Mucosa of stomach (tissue), 1 donor: Measurements from ENCODE around the gene CPNE4.

Experiments used
- H3K27me3 ChIP-seq: one replicate; pipeline ENCODE4 v1.7.0; 2013; ENCODE audit warnings: mild to moderate bottlenecking, low read length; ENCODE audit not compliant: control insufficient read depth, insufficient read depth
- H3K36me3 ChIP-seq: one replicate; pipeline ENCODE4 v1.7.0; 2013; ENCODE audit warnings: low read length; ENCODE audit not compliant: control insufficient read depth, insufficient read depth
- H3K4me1 ChIP-seq: one replicate; pipeline ENCODE4 v1.7.0; 2013; ENCODE audit warnings: mild to moderate bottlenecking, low read length; ENCODE audit not compliant: control insufficient read depth, insufficient read depth
- H3K4me3 ChIP-seq: one replicate; pipeline ENCODE4 v1.7.0; 2013; ENCODE audit warnings: low read length
- H3K9ac ChIP-seq: one replicate; pipeline ENCODE4 v1.7.0; 2013; ENCODE audit warnings: mild to moderate bottlenecking, low read length, moderate library complexity
- H3K9me3 ChIP-seq: one replicate; pipeline ENCODE4 v1.7.0; 2013; ENCODE audit warnings: mild to moderate bottlenecking, low read length, moderate library complexity; ENCODE audit not compliant: control insufficient read depth
- donor health status: Pancreatic carcinoma.

CPNE4 gene

DNA sequence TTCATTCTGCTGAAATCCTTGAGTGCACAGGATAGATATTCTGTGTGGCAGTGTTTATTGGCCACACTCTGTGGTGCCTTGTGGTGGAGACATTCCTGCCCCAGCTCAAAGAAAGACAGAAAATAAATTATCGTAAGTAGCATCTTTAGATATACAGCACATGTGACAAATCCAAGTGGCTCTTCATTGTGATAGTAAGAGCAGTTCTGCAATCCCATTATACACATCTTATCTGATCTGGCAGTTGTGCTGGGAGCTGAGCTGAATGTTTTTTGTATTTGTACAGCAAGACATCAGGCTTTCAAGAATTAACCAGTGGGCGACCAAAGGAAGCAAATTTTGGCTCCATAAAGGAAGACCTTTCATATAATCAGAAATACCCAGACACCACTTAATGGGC lies 296.7 kb downstream of the CPNE4 start:
- H3K4me1 ChIP-seq, result no peaks in the 10 kb centered on the region
- no peak overlapping the region for H3K4me3 ChIP-seq
- no peaks in the 10 kb centered on the region for H3K36me3 ChIP-seq
- no peaks in the 10 kb centered on the region for H3K9me3 ChIP-seq
- no peak overlapping the region for H3K9ac ChIP-seq
- H3K27me3 ChIP-seq, result no peaks in the 10 kb centered on the region

DNA sequence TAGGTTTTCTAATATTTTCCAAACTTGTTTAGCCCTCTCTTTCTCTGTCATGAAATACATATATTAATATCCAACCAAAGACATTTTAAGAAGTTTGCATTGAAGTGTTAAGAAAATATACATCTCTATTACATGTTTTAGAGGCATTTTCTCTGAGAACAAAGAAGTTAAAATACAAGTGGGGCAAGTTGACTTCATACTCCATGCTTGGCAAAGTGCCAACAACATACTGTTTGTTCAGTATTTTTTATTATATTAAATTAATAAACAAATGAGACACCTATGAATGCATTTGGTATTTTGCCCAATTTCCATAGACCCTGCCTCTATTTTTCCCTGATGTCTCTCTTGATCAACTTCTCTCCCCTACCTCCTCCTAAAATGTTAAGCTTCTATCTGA lies 299.3 kb downstream of the CPNE4 start:
- Histone ChIP-seq H3K9me3 (no peaks in the 10 kb centered on the region), H3K27me3 (no peaks in the 10 kb centered on the region), H3K9ac (no peak overlapping the region), H3K4me3 (no peak overlapping the region), H3K4me1 (no peaks in the 10 kb centered on the region), H3K36me3 (no peaks in the 10 kb centered on the region)

DNA sequence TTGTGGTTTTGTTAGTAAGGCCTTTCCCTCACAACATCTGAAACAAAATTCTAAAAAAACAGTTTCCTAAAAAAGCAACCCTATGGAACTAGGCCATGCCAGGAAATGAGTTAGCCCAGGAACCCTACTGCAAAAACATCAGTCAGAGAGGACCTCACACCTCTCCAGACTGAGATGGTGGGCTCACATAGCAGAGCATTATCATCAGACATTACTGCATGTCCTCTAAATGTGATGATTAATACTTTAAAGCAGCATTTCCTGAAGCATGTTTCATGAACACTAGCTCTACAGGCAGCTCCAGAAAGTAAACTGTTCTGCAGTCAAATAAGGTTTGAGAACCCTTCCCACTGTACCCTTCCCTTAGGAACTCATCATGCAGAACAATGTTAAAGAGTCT lies 299.7 kb downstream of the CPNE4 start:
- H3K36me3 ChIP-seq, result no peaks in the 10 kb centered on the region
- H3K4me3 ChIP-seq, result no peak overlapping the region
- H3K4me1 ChIP-seq, result no peaks in the 10 kb centered on the region
- no peaks in the 10 kb centered on the region for H3K27me3 ChIP-seq
- H3K9me3 ChIP-seq, result no peaks in the 10 kb centered on the region
- H3K9ac ChIP-seq, result no peak overlapping the region

DNA sequence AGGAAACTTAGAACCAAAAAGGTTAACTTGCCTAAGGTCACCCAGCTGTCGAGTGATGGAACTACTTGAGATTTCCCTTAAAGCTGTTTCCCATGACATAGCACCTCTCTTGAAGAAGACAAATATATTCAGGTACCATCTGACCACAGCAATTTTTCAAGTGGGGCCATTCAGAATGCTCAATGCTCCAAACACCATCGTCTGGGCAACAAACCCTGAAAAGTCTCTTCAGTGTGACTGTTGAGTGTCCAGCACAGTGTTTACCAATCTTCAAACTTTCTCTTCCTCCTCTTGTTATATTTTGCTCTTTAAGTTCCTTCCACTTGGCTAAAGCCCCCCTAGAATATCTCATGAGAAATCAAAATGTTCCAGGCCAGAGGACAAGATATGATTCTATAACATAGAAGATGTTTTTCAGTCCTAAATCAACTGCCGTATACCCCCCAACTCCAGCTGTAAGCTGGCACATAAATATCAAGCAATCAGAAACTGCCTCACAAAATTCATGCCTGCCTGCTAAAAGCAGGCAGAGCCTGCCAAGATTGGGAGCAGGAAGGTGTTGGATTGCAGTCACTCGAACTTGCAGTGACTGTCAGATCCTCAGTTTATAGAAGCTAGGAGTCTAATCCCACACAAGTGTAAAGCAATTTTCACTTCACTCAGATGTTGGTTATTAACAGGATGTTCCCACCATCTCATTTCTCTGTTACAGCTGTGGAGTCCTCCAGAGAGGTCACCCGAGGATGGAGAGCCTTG lies 301.6 kb downstream of the CPNE4 start:
- H3K9me3 ChIP-seq, result no peaks in the 10 kb centered on the region
- H3K27me3 ChIP-seq, result no peaks in the 10 kb centered on the region
- H3K9ac ChIP-seq, result no peak overlapping the region
- H3K4me3 ChIP-seq, result no peak overlapping the region
- no peaks in the 10 kb centered on the region for H3K36me3 ChIP-seq
- H3K4me1 ChIP-seq, result no peaks in the 10 kb centered on the region

DNA sequence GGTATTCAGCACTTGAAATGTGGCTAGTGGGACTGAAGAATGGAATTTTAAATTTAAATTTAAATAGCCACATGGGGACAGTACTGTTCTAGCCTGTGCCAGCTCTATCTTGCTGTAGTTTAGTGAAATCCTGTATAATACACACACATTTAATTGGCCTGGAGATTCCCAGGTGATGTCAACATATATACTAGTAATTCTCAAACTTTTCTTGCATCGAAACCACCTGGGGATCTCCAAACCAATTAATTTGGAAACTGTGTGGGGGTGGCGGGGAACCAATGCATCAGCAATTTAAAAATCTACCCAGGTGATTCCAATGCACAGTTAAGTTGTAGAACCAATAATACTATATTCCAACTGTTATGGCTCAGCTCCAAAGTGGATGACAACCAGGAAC lies 303.1 kb downstream of the CPNE4 start:
- Histone ChIP-seq H3K36me3 (no peaks in the 10 kb centered on the region), H3K4me1 (no peaks in the 10 kb centered on the region), H3K27me3 (no peaks in the 10 kb centered on the region), H3K9ac (no peak overlapping the region), H3K4me3 (no peak overlapping the region), H3K9me3 (no peaks in the 10 kb centered on the region)

DNA sequence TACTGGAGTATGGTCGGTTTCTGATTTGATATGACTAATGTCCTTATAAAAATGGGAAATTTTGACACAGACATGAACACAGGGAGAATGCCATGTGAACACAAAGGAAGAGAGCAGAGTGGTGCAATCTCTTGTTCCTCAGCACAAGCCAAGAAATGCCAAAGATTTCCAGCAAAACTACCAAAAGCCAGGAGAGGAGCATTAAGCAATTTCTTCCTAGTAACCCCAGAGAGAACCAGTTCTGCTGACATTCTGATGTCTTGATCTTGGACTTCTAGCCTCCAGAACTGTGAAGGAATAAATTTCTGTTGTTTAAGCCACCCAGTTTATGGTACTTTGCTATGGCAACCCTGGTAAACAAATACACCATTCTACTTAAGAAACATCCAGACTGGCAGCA lies 304.2 kb downstream of the CPNE4 start:
- Histone ChIP-seq H3K9ac (no peak overlapping the region), H3K27me3 (no peaks in the 10 kb centered on the region), H3K4me1 (no peaks in the 10 kb centered on the region), H3K36me3 (no peaks in the 10 kb centered on the region), H3K9me3 (no peaks in the 10 kb centered on the region), H3K4me3 (no peak overlapping the region)

DNA sequence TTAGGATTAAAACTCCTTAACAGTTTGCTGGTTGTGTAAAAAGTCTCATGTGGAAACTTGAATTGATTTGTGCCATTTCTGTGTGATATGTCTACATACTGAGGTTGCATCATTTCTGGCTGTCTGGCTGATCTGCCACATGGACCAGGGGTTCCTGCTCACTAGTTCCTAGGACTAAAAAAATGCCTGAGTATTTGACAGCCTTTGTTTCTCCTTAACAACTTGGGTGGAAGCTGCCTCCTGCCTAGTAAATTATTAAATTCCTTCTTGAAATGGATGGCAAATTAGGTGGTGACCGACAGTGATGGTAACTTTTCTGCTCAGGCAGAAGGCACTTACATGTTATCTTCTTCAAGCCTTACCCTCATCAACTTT lies 305.2 kb downstream of the CPNE4 start:
- Histone ChIP-seq H3K9ac (no peak overlapping the region), H3K4me3 (no peak overlapping the region), H3K9me3 (no peaks in the 10 kb centered on the region), H3K4me1 (no peaks in the 10 kb centered on the region), H3K27me3 (no peaks in the 10 kb centered on the region), H3K36me3 (no peaks in the 10 kb centered on the region)

DNA sequence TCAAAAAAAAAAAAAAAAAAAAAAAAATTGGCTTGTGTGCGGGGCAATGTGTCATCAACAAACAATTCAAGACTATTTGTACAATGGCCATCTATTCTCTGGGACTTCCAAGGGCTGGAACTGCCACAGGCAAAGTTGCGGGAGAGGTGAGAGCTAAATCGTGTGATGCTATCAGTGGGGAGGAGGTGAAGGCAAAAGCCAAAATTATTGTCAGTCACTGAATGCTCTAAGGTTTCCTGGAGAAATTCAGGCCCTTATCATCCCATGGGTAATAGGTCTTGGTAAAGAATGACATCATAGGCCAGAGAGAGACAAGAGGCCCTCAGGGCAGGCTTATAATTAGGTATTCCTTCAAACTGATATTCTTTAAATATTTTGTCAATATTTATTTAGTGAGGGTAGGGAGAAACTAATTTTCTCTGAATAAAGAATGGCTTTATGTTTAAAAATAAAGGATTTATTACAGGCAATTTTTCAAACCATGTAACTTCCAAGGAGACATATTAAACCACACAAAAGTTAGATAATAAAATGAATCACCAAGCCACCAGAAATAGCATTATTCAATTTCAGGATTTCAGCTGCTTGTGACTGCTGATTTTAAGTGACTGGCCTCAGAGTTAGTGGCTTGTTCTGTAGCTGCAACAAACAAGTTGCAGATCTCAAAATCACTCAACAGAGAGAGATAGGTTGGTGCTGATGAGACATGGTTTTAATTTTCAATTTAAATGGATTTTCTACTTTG lies 305.7 kb downstream of the CPNE4 start:
- Histone ChIP-seq H3K9me3 (no peaks in the 10 kb centered on the region), H3K9ac (no peak overlapping the region), H3K4me3 (no peak overlapping the region), H3K36me3 (no peaks in the 10 kb centered on the region), H3K4me1 (no peaks in the 10 kb centered on the region), H3K27me3 (no peaks in the 10 kb centered on the region)

DNA sequence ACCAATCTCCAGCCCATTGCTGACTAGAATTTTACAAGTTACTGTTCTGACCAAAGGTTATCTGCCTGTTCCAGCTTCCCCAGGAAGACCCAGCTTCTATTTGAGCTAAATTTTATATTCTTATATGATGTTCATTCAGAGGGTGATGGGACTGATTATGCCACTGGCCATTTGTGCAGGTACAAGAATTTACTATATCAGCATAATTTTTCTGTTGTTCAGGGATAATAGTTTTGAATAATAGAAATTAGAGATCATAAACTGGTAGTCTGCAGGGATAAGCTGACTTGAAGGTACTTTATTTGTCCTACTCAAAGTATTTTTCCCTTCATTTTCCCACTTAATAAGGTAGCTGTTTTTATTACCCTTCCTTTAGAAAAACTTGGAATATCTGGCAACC lies 309.4 kb downstream of the CPNE4 start:
- no peaks in the 10 kb centered on the region for H3K4me1 ChIP-seq
- H3K9ac ChIP-seq, result no peak overlapping the region
- H3K4me3 ChIP-seq, result no peak overlapping the region
- no peaks in the 10 kb centered on the region for H3K9me3 ChIP-seq
- no peaks in the 10 kb centered on the region for H3K36me3 ChIP-seq
- H3K27me3 ChIP-seq, result no peaks in the 10 kb centered on the region

DNA sequence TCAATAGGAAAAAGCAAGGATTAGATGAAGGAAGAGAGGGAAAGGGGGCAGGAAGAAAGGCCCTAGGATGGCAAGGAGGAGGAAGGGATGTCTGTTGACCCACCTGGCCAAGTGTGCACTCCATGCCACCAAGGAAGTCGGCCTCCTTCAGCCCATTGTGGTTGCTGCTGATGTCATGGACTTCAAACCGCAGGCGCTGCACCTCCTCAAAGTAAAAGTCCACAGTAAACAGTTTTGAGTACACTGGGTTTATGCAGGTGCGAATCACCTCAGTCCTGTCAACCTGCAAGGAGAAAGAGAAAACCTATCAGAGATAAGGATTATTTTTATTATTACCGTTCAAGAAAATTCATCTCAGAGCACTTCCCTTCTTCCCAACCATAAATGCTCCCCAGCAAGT lies 311.5 kb downstream of the CPNE4 start:
- Histone ChIP-seq H3K4me3 (no peak overlapping the region), H3K4me1 (no peaks in the 10 kb centered on the region), H3K36me3 (no peaks in the 10 kb centered on the region), H3K27me3 (no peaks in the 10 kb centered on the region), H3K9me3 (no peaks in the 10 kb centered on the region), H3K9ac (no peak overlapping the region)

DNA sequence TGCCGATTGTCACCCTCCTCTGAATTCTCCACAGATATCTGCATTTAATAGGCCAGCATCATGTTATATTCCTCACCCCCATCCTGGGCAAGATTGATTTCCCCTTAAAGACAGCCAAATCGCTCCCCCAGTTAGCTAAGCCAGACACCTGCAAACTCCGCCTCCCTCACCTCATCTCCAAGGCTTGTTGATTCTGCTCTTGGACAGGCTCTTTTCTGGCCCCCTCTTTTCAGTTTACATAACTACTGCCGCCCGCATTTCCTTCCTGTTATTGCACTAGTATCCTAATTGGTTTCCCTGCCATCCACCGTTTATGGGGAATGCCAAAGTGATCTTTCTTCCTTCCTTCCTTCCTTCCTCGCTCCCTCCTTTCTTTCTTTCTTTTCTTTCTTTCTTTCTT lies 317.3 kb downstream of the CPNE4 start:
- H3K36me3 ChIP-seq, result no peaks in the 10 kb centered on the region
- H3K9me3 ChIP-seq, result no peaks in the 10 kb centered on the region
- H3K4me3 ChIP-seq, result no peak overlapping the region
- no peaks in the 10 kb centered on the region for H3K27me3 ChIP-seq
- no peak overlapping the region for H3K9ac ChIP-seq
- H3K4me1 ChIP-seq, result no peaks in the 10 kb centered on the region

DNA sequence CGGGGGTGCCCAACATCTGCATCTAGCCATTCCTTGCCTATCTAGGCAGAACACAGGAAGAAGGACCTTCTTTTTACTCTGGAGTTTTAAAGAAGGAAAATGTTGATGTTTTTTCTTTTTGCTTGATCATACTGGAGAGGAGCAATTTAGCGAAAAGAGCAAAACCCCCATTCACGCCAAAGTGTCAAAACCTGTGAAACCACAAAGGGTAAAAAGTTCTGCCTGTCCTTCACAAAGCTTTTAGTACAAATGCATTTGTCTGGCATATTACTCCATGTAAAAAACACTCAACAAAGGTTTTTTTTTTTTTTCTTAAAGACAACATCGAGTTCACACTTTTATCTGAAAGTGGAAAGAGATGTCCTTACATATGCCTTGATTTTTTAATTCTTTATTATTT lies 317.9 kb downstream of the CPNE4 start:
- Histone ChIP-seq H3K4me1 (no peaks in the 10 kb centered on the region), H3K9ac (no peak overlapping the region), H3K4me3 (no peak overlapping the region), H3K9me3 (no peaks in the 10 kb centered on the region), H3K36me3 (no peaks in the 10 kb centered on the region), H3K27me3 (no peaks in the 10 kb centered on the region)
